Testis (tissue), 3 donors: ENCODE measurements around the gene UNC119. TPM values are rescaled to one million over a fixed set of nuclear protein-coding genes. Genes with fewer than 3 reads are reported as not detected.

Experiments
- DNase-seq: peaks from one replicate; pipeline ENCODE4 v3.0.0-alpha.2; 2019
- H3K27ac ChIP-seq, 2 donors: fragments of 200-600 bp; sonication (generic); one replicate each; pipeline ENCODE4 v1.5.1; 2019
- H3K27me3 ChIP-seq: fragments of 200-600 bp; sonication (generic); one replicate; pipeline ENCODE4 v1.5.1; 2019
- H3K36me3 ChIP-seq: fragments of 200-600 bp; sonication (generic); one replicate; pipeline ENCODE4 v1.5.1; 2017; ENCODE audit warnings: low read depth; ENCODE audit errors: missing control alignments
- H3K4me1 ChIP-seq: fragments of 200-600 bp; sonication (generic); one replicate; pipeline ENCODE4 v1.5.1; 2019
- H3K4me3 ChIP-seq, 2 donors: fragments of 200-600 bp; sonication (generic); one replicate each; pipeline ENCODE4 v1.5.1; 2017 to 2019
- H3K9me3 ChIP-seq: fragments of 200-600 bp; sonication (generic); one replicate; pipeline ENCODE4 v1.5.1; 2017
- CTCF ChIP-seq, 3 experiments: fragments of 450-650 bp in 2 of 3; fragments of 200-600 bp in 1 of 3; sonication (generic) in 1 of 3; IDR thresholded peaks; one replicate each; pipeline ENCODE4 v1.5.1; 2016 to 2019; ENCODE audit warnings: antibody characterized with exemption in 3 of 3, mild to moderate bottlenecking in 2 of 3, moderate library complexity in 1 of 3
- POLR2A ChIP-seq: fragments of 450-650 bp; IDR thresholded peaks from one replicate; pipeline ENCODE4 v1.6.1; 2017; ENCODE audit warnings: antibody characterized with exemption, mild to moderate bottlenecking, moderate library complexity
- WGBS, 2 donors: methylation state at CpG; one replicate each; pipeline ENCODE4 v1.1.5; 2018; 5-methylcytosine and 5-hydroxymethylcytosine counted together
- intact Hi-C: fragments of 100-400 bp; cut with DNase I; formaldehyde crosslinking; loops from one replicate; pipeline ENCODE4 v1.15.1; 2023; ENCODE audit warnings: low total_unique reads
- polyA plus RNA-seq: library from polyadenylated mRNA; stranded (reverse); fragments of 350-450 nt; fragmentation: Illumina TruSeq; extraction: RNeasy Lipid Tissue Mini Kit (QIAGEN cat#74804); gene quantifications from one replicate; pipeline ENCODE4 v1.2.3, GENCODE V29; 2014; ENCODE audit warnings: low read depth, low replicate concordance; ENCODE audit not compliant: insufficient read depth
- total RNA-seq, 2 donors: library from RNA; depleted of rRNA; stranded (reverse); fragments of >200 nt; gene quantifications; one replicate each; pipeline ENCODE4 v1.2.3, GENCODE V29; 2016

The UNC119 gene
- total and polyA plus RNA-seq, 3 donors from 2014 or later: 94.9 to 180 (median 175) TPM

- H3K4me1 ChIP-seq: no peaks in the 10 kb centered on the region
- no peak for TF ChIP-seq CTCF (IDR thresholded peaks at IDR 0.05)
- TF ChIP-seq POLR2A: no peak
These were observed 17.6 kb downstream of the UNC119 start for GRCh38 chr17:28534740-28535375.

GRCh38 chr17:28533091-28533807 lies 19.2 kb downstream of the UNC119 start:
- Histone ChIP-seq H3K4me3 (no peak overlapping the region), H3K36me3 (no peaks in the 10 kb centered on the region), H3K4me1 (no peaks in the 10 kb centered on the region), H3K27me3 (no peaks in the 10 kb centered on the region), H3K9me3 (no peaks in the 10 kb centered on the region), H3K27ac (no peak overlapping the region)
- intact Hi-C loops: no loop called here
- WGBS, 2 donors: 82 to 88% methylated on average over 16 of the region's 16 CpGs
- TF ChIP-seq CTCF (IDR thresholded peaks at IDR 0.05) (no peak), POLR2A (no peak)
- no peak for DNase-seq

More at GRCh38 chr17:28534740-28535375, 17.6 kb downstream of the UNC119 start:
- Histone ChIP-seq H3K27ac (no peak overlapping the region), H3K27me3 (no peaks in the 10 kb centered on the region), H3K4me3 (no peak overlapping the region), H3K36me3 (no peaks in the 10 kb centered on the region), H3K9me3 (no peaks in the 10 kb centered on the region)
- intact Hi-C loops: no loop called here
- WGBS, 2 donors: 88% methylated on average over 10 to 11 of the region's 11 CpGs
- DNase-seq: no peak

- WGBS, 2 donors: 75 to 76% methylated on average over 5 to 7 of the region's 7 CpGs
- Histone ChIP-seq H3K9me3 (no peaks in the 10 kb centered on the region), H3K36me3 (no peaks in the 10 kb centered on the region), H3K27me3 (no peaks in the 10 kb centered on the region), H3K4me3 (no peak overlapping the region), H3K4me1 (no peaks in the 10 kb centered on the region), H3K27ac (no peak overlapping the region)
- TF ChIP-seq CTCF (IDR thresholded peaks at IDR 0.05) (no peak), POLR2A (no peak)
- DNase-seq: no peak
- intact Hi-C loops: no loop called here
These were observed 20.1 kb downstream of the UNC119 start for GRCh38 chr17:28532050-28532960.

- intact Hi-C loops: no loop called here
- Histone ChIP-seq H3K9me3 (no peaks in the 10 kb centered on the region), H3K27me3 (no peaks in the 10 kb centered on the region), H3K4me3 (no peak overlapping the region), H3K36me3 (no peaks in the 10 kb centered on the region), H3K27ac (no peak overlapping the region), H3K4me1 (no peaks in the 10 kb centered on the region)
- WGBS, 2 donors: 76 to 81% methylated on average over 7 of the region's 7 CpGs
- no peak for DNase-seq
- TF ChIP-seq CTCF (IDR thresholded peaks at IDR 0.05) (no peak), POLR2A (no peak)
These were observed 21.5 kb downstream of the UNC119 start for GRCh38 chr17:28530926-28531325.
